ENCODE data around the gene CHST8.

The CHST8 gene

DNA sequence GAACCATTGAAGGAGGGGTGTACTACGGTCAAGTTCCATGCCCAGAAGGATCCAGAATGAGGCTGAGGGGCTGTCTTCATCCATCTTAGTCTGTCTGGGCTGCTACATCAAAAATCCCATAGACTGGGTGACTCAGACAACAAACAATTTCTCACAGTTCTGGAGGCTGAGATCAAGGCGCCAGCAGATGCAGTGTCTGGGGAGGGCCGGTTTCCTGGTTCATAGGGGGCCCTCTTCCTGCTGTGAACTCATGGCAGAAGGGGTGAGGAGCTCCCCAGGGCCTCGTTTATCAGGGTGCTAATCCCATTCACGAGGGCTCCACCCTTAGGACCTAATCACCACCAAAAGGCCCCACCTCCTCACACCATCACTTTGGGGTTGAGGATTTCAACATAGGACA is 160.2 kb downstream of the CHST8 start:
- TF ChIP-seq EP300 (IDR thresholded peaks at IDR 0.05; ENCODE audit: borderline replicate concordance): no peak
- TF ChIP-seq, protein P1, sequence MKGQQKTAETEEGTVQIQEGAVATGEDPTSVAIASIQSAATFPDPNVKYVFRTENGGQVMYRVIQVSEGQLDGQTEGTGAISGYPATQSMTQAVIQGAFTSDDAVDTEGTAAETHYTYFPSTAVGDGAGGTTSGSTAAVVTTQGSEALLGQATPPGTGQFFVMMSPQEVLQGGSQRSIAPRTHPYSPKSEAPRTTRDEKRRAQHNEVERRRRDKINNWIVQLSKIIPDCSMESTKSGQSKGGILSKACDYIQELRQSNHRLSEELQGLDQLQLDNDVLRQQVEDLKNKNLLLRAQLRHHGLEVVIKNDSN (IDR thresholded peaks at IDR 0.05): no peak
- no peak for TF ChIP-seq RAD21 (IDR thresholded peaks at IDR 0.05; ENCODE audit: low read depth)
- no peak for TF ChIP-seq YY1 (IDR thresholded peaks at IDR 0.05; ENCODE audit: low read depth)
- no peak for TF ChIP-seq CREB1 (IDR thresholded peaks at IDR 0.05; ENCODE audit: low read depth)
- TF ChIP-seq EGR1 (IDR thresholded peaks at IDR 0.05): no peak
- TF ChIP-seq TAF1 (IDR thresholded peaks at IDR 0.05; ENCODE audit: low read depth): no peak

DNA sequence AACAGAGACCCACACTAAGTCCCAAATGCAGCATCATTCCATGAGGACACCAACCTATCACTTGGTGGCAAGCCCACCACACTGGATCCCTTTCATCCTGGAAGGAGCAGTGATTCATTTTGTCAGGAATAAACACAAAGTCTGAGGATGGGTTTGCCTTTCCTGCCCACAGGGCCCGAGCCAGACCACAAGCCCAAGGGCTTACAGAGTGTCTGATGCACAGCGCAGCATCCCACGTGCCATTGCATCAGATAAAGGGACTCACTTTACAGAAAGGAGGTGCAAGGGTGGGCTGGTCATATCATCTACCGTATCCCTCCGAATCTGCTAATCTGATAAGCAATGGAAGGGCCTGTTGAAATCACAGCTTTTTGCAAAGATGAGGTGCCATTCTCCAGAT is 162.7 kb downstream of the CHST8 start:
- TF ChIP-seq TEAD4 (IDR thresholded peaks at IDR 0.05) (no peak), NFIC (IDR thresholded peaks at IDR 0.05) (no peak), YY1 (IDR thresholded peaks at IDR 0.05; ENCODE audit: low read depth) (no peak), FOXM1 (IDR thresholded peaks at IDR 0.05; ENCODE audit: borderline replicate concordance, low read depth) (no peak), ZBTB7A (IDR thresholded peaks at IDR 0.05; ENCODE audit: low read depth) (no peak), TCF12 (IDR thresholded peaks at IDR 0.05; ENCODE audit: low read depth) (no peak), EGR1 (IDR thresholded peaks at IDR 0.05) (no peak), RAD21 (IDR thresholded peaks at IDR 0.05; ENCODE audit: low read depth) (no peak)

DNA sequence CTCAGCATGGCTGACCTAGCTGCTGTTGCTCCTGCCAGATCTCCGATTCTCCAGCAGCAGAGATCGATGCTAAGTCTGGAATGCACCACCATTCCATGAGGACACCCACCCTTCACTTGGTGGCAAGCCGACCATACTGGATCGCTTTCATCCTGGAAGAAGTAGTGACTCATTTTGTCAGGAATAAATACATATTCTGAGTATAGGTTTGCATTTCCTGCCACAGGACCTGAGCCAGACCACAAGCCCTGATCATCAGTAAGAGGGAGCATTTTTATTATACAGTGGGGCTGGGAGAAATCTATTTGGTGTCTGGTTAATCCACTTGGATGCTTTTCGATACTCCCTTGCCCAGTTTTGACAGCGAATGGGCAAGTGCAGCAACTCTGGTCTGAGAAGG is 164.0 kb downstream of the CHST8 start:
- TF ChIP-seq RAD21 (IDR thresholded peaks at IDR 0.05; ENCODE audit: low read depth): no peak
- no peak for TF ChIP-seq YY1 (IDR thresholded peaks at IDR 0.05; ENCODE audit: low read depth)
- TF ChIP-seq ZBTB7A (IDR thresholded peaks at IDR 0.05; ENCODE audit: low read depth): no peak

DNA sequence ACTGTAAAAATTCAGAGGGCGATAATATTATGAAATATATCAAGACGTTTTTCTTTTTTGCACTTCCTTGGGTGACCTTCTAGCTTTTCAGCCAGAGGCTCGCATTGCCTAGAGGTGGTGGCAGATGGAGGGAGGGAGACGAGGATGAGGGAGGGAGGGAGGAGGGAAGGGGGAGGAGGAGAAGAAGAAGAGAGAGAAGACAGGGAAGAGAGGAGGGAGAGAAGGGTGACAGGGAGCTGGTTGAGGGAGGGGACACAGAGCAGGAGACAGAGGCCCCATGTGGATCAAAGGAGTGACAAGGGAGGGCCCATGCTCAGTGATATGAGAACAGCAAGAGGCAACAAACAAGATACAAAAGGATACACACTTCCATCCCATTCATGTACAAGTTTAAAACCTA is 166.9 kb downstream of the CHST8 start:
- TF ChIP-seq CEBPB (IDR thresholded peaks at IDR 0.05) (no peak), ZBTB7A (IDR thresholded peaks at IDR 0.05; ENCODE audit: low read depth) (no peak), RAD21 (IDR thresholded peaks at IDR 0.05; ENCODE audit: low read depth) (no peak), TEAD4 (IDR thresholded peaks at IDR 0.05) (no peak), NFIC (IDR thresholded peaks at IDR 0.05) (no peak), EP300 (IDR thresholded peaks at IDR 0.05; ENCODE audit: borderline replicate concordance) (no peak), FOXM1 (IDR thresholded peaks at IDR 0.05; ENCODE audit: borderline replicate concordance, low read depth) (no peak), YY1 (IDR thresholded peaks at IDR 0.05; ENCODE audit: low read depth) (no peak), REST (IDR thresholded peaks at IDR 0.05; ENCODE audit: low read depth) (no peak), TCF12 (IDR thresholded peaks at IDR 0.05; ENCODE audit: low read depth) (no peak), CREB1 (IDR thresholded peaks at IDR 0.05; ENCODE audit: low read depth) (no peak), TAF1 (IDR thresholded peaks at IDR 0.05; ENCODE audit: low read depth) (no peak), EGR1 (IDR thresholded peaks at IDR 0.05) (no peak)
- TF ChIP-seq, protein P2, sequence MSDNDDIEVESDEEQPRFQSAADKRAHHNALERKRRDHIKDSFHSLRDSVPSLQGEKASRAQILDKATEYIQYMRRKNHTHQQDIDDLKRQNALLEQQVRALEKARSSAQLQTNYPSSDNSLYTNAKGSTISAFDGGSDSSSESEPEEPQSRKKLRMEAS (IDR thresholded peaks at IDR 0.05): no peak
- TF ChIP-seq, protein P1 (IDR thresholded peaks at IDR 0.05): no peak

DNA sequence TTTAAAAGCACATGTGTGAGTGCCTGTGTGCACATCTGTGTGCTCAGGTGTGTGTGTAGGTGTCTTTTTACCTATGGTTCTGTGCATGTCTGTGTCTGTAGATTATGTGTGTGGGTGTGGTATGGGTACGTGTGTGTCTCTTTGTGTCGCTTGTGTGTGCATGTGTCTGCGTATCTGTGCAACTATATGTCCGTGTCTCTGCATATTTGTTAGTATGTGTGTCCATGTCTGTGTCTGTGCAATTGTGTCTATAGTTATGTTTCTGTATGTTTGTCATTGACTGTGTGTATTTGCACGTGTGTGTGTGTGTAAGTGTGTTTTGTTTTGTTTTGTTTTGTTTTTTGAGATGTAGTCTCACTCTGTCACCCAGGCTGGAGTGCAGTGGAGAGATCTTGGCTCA is 167.6 kb downstream of the CHST8 start:
- TF ChIP-seq ZBTB7A (IDR thresholded peaks at IDR 0.05; ENCODE audit: low read depth) (no peak), YY1 (IDR thresholded peaks at IDR 0.05; ENCODE audit: low read depth) (no peak), CREB1 (IDR thresholded peaks at IDR 0.05; ENCODE audit: low read depth) (no peak), FOXM1 (IDR thresholded peaks at IDR 0.05; ENCODE audit: borderline replicate concordance, low read depth) (no peak), TEAD4 (IDR thresholded peaks at IDR 0.05) (no peak), EP300 (IDR thresholded peaks at IDR 0.05; ENCODE audit: borderline replicate concordance) (no peak), EGR1 (IDR thresholded peaks at IDR 0.05) (no peak), NFIC (IDR thresholded peaks at IDR 0.05) (no peak), CEBPB (IDR thresholded peaks at IDR 0.05) (no peak), TCF12 (IDR thresholded peaks at IDR 0.05; ENCODE audit: low read depth) (no peak), REST (IDR thresholded peaks at IDR 0.05; ENCODE audit: low read depth) (no peak), TAF1 (IDR thresholded peaks at IDR 0.05; ENCODE audit: low read depth) (no peak)
- TF ChIP-seq, protein P1 (IDR thresholded peaks at IDR 0.05): no peak
- TF ChIP-seq, protein P2 (IDR thresholded peaks at IDR 0.05): no peak
